ENCODE measurements around the gene RNASE13.
"Not testable (repeated sequence)": the region's sequence is repeated elsewhere in the genome, so short reads cannot be mapped to it uniquely, and the experiment has no call there.

The RNASE13 gene

DNA sequence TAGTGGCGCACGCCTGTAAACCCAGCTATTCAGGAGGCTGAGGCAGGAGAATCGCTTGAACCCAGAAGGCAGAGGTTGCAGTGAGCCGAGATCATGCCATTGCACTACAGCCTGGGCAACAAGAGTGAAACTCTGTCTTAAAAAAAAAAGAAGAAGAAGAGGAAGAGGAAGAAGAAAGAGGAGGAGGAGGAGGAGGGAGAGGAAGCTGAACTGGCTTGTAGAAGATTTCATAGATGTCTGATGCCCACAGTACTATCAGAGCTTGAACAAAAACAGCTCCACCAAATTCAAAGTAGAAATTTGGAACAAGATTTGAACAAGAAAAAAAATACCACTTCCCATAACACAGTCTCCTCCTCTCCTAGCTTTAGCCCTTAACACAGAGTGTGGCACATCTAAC is 49.0 kb downstream of the RNASE13 start:
- not testable (repeated sequence) for DNase-seq
